SK-N-SH (cell line): ENCODE data around the gene MAP3K5. TPM values are rescaled to one million over a fixed set of nuclear protein-coding genes. Genes with fewer than 3 reads are reported as not detected.

Experiments
- CTCF ChIA-PET: fragments of 300-600, 350-600 bp; formaldehyde crosslinking; extraction: SDS; loops from one replicate; lab custom pipeline; 2021; lab: Yijun Ruan, JAX
- POLR2A ChIA-PET: fragments of 350-600 bp; sonication (Branson Sonifier 250); formaldehyde crosslinking; extraction: SDS; loops from one replicate; lab custom pipeline; 2020; ENCODE audit warnings: antibody characterized with exemption, inconsistent platforms; lab: Yijun Ruan, JAX
- DNase-seq: peaks from one replicate; pipeline ENCODE4 v3.0.0; 2012
- H2AFZ ChIP-seq: fragments of 200-600 bp; sonication (generic); 2 replicates; pipeline ENCODE4 v1.8.1; 2016; ENCODE audit warnings: antibody characterized with exemption, mild to moderate bottlenecking, low read depth
- H3F3A ChIP-seq: fragments of 200-600 bp; sonication (generic); replicated peaks from 2 replicates; pipeline ENCODE3; 2016; ENCODE audit warnings: antibody characterized with exemption, mild to moderate bottlenecking; ENCODE audit not compliant: insufficient read depth
- H3K27ac ChIP-seq, 2 experiments: fragments of 200-500 bp in 1 of 2; fragments of 200-600 bp in 1 of 2; sonication (Bioruptor generic) in 1 of 2; sonication (generic), shearing (Covaris generic) in 1 of 2; 2 replicates each; pipeline versions ENCODE4 v1.5.1 to v1.6.1; 2014 to 2016; ENCODE audit warnings: low read depth in 2 of 2, inconsistent platforms in 1 of 2, low read length in 1 of 2, mild to moderate bottlenecking in 1 of 2, mixed read lengths in 1 of 2
- H3K27me3 ChIP-seq: fragments of 200-600 bp; sonication (generic), shearing (Covaris generic); 2 replicates; pipeline ENCODE4 v1.6.1; 2016; ENCODE audit warnings: mixed run types; ENCODE audit not compliant: insufficient read depth
- H3K36me3 ChIP-seq, 2 experiments: fragments of 200-500 bp in 1 of 2; fragments of 200-600 bp in 1 of 2; sonication (Bioruptor generic) in 1 of 2; sonication (generic) in 1 of 2; replicated peaks in 1 of 2; 2 replicates each; pipeline versions ENCODE3 to v1.5.1; 2014 to 2016; ENCODE audit warnings: low read length in 1 of 2, mild to moderate bottlenecking in 1 of 2; ENCODE audit not compliant: insufficient read depth in 2 of 2, control insufficient read depth in 1 of 2
- H3K4me1 ChIP-seq, 2 experiments: fragments of 200-500 bp in 1 of 2; fragments of 200-600 bp in 1 of 2; sonication (Bioruptor generic) in 1 of 2; sonication (generic), shearing (Covaris generic) in 1 of 2; 2 replicates each; pipeline versions ENCODE4 v1.5.1 to v1.6.1; 2014 to 2016; ENCODE audit warnings: low read depth in 1 of 2, low read length in 1 of 2, mixed run types in 1 of 2; ENCODE audit not compliant: insufficient read depth in 2 of 2, control insufficient read depth in 1 of 2
- H3K4me2 ChIP-seq: fragments of 200-600 bp; sonication (generic), shearing (Covaris generic); 2 replicates; pipeline ENCODE4 v1.6.1; 2017; ENCODE audit warnings: mixed run types
- H3K4me3 ChIP-seq, 2 experiments: fragments of 200-500 bp in 1 of 2; fragments of 200-600 bp in 1 of 2; sonication (Bioruptor generic) in 1 of 2; sonication (generic), shearing (Covaris generic) in 1 of 2; 2 replicates each; pipeline versions ENCODE4 v1.5.1 to v1.8.1; 2014 to 2016; ENCODE audit warnings: low read depth in 2 of 2, inconsistent platforms in 1 of 2, low read length in 1 of 2, mild to moderate bottlenecking in 1 of 2, mixed read lengths in 1 of 2, moderate library complexity in 1 of 2
- H3K79me2 ChIP-seq: fragments of 200-600 bp; sonication (generic); 2 replicates; pipeline ENCODE4 v1.8.1; 2017; ENCODE audit warnings: mild to moderate bottlenecking; ENCODE audit not compliant: insufficient read depth
- H3K9ac ChIP-seq: fragments of 200-600 bp; sonication (generic); 2 replicates; pipeline ENCODE4 v1.6.1; 2017; ENCODE audit warnings: mixed run types
- H3K9me2 ChIP-seq: fragments of 200-600 bp; sonication (generic); 2 replicates; pipeline ENCODE4 v1.6.1; 2017; ENCODE audit warnings: mixed run types
- H3K9me3 ChIP-seq: fragments of 200-600 bp; sonication (generic); 2 replicates; pipeline ENCODE4 v1.6.1; 2017; ENCODE audit warnings: mixed run types, mild to moderate bottlenecking, moderate library complexity
- H4K20me1 ChIP-seq: fragments of 200-600 bp; sonication (generic); 2 replicates; pipeline ENCODE4 v1.6.1; 2017; ENCODE audit warnings: mild to moderate bottlenecking, mixed run types; ENCODE audit not compliant: insufficient read depth
- EP300 ChIP-seq, 2 experiments: IDR thresholded peaks; 2 replicates each; pipeline versions ENCODE4 v1.4.0 to v1.6.1; 2012; ENCODE audit warnings: borderline replicate concordance in 1 of 2, low read depth in 1 of 2, low read length in 1 of 2
- FOSL2 ChIP-seq: IDR thresholded peaks from 2 replicates; pipeline ENCODE4 v1.4.0; 2012; ENCODE audit warnings: low read depth, mild to moderate bottlenecking, moderate library complexity, borderline replicate concordance
- JUND ChIP-seq: IDR thresholded peaks from 2 replicates; pipeline ENCODE4 v1.4.0; 2012
- PBX3 ChIP-seq: IDR thresholded peaks from 2 replicates; pipeline ENCODE4; 2012
- POLR2AphosphoS5 ChIP-seq: IDR thresholded peaks from 2 replicates; pipeline ENCODE4 v1.6.1; 2012; ENCODE audit warnings: low read depth, low read length
- RAD21 ChIP-seq: IDR thresholded peaks from 2 replicates; pipeline ENCODE4 v1.6.1; 2012; ENCODE audit warnings: mild to moderate bottlenecking, low read length
- SIN3A ChIP-seq: IDR thresholded peaks from 2 replicates; pipeline ENCODE4 v1.6.1; 2012; ENCODE audit warnings: low read depth, mild to moderate bottlenecking, low read length, moderate library complexity, borderline replicate concordance
- SMC3 ChIP-seq: IDR thresholded peaks from 2 replicates; pipeline ENCODE4 v1.6.1; 2012; ENCODE audit warnings: low read depth, low read length, improper control_type of control experiment
- YY1 ChIP-seq: IDR thresholded peaks from 2 replicates; pipeline ENCODE4 v1.4.0; 2012; ENCODE audit warnings: low read depth, mild to moderate bottlenecking
- WGBS: methylation state at CpG from one replicate; pipeline ENCODE4 v1.1.6; 2017; ENCODE audit warnings: low lambda C conversion rate; 5-methylcytosine and 5-hydroxymethylcytosine counted together
- polyA plus RNA-seq, 3 experiments: library from polyadenylated mRNA; depleted of rRNA; stranded (reverse); fragments of >200 nt; gene quantifications; 2 replicates each; pipeline ENCODE4 v1.2.3, GENCODE V29; 2012
- TF ChIP-seq, protein P1 (sequence below): IDR thresholded peaks from 2 replicates; pipeline ENCODE4 v1.6.1; 2012; ENCODE audit warnings: mild to moderate bottlenecking, low read depth, low read length, moderate library complexity

Gene MAP3K5
- polyA plus RNA-seq, 1 of the 3 experiments (the other 2 are of a cell fraction), result 1.4 TPM

GRCh38 chr6:136826216-136826615, 33.9 kb upstream of the MAP3K5 start (continued):
- TF ChIP-seq, protein P1, sequence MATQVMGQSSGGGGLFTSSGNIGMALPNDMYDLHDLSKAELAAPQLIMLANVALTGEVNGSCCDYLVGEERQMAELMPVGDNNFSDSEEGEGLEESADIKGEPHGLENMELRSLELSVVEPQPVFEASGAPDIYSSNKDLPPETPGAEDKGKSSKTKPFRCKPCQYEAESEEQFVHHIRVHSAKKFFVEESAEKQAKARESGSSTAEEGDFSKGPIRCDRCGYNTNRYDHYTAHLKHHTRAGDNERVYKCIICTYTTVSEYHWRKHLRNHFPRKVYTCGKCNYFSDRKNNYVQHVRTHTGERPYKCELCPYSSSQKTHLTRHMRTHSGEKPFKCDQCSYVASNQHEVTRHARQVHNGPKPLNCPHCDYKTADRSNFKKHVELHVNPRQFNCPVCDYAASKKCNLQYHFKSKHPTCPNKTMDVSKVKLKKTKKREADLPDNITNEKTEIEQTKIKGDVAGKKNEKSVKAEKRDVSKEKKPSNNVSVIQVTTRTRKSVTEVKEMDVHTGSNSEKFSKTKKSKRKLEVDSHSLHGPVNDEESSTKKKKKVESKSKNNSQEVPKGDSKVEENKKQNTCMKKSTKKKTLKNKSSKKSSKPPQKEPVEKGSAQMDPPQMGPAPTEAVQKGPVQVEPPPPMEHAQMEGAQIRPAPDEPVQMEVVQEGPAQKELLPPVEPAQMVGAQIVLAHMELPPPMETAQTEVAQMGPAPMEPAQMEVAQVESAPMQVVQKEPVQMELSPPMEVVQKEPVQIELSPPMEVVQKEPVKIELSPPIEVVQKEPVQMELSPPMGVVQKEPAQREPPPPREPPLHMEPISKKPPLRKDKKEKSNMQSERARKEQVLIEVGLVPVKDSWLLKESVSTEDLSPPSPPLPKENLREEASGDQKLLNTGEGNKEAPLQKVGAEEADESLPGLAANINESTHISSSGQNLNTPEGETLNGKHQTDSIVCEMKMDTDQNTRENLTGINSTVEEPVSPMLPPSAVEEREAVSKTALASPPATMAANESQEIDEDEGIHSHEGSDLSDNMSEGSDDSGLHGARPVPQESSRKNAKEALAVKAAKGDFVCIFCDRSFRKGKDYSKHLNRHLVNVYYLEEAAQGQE, result no peak
- no peak for TF ChIP-seq YY1
- TF ChIP-seq, all 33 proteins: peak for 0

DNA sequence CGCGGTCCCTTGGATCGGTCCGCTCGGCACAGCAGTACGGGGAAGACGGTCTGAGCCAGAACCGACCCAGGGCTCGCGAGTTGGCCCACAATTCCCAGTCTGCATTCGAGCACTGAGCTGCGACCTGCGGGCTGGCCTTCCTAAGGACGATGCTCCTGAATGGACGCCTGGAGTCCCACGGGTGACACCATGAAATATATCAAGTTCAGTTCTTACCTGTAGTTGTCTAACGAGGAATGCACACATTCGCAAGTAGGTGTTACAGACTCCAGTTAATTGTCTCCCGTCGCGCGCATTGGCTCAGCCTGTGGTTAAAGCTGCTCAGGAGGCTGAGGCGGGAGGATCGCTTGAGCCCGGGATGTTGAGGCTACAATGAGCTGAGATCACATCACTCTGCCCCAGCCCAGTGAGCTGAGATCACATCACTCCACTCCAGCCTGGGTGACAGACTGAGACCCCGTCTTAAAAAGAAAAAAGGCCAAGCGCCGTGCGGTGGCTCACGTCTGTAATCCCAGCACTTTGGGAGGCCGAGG, 30.9 kb upstream of the MAP3K5 start:
- Histone ChIP-seq H3K9me3 (no peaks in the 10 kb centered on the region), H3K4me3 (peak overlapping the region; percentile 61 to 66), H3K27ac (peak overlapping the region; percentile 69 to 92; a peak in 2 of 4 replicates), H3K79me2 (peaks cover 5% of the 10 kb centered on the region; the same call in 1 of the 2 replicates), H3K27me3 (no peaks in the 10 kb centered on the region), H3K36me3 (peaks cover 5 to 10% of the 10 kb centered on the region in 2 experiments), H3K9ac (peak overlapping the region; percentile 88; the same call in 1 of the 2 replicates), H3F3A (no peaks in the 10 kb centered on the region), H3K4me1 (peaks cover 0 to 5% of the 10 kb centered on the region in 2 experiments; a peak in 1 of 4 replicates), H4K20me1 (no peaks in the 10 kb centered on the region), H3K4me2 (peak overlapping the region; percentile 87), H2AFZ (peak overlapping the region; percentile 91), H3K9me2 (no peaks in the 10 kb centered on the region)
- ChIA-PET POLR2A (interaction anchor here (0.8 to 2.5 kb wide), 7 partner anchors 20 to 166 kb away, joined by 3 to 15 read pairs (median 3); partner anchors contain the start of genes MAP3K5 and SLC35D3), CTCF (interaction anchor here (0.6 to 2.3 kb wide), 15 partner anchors 13 to 491 kb away, joined by 3 to 13 read pairs (median 3); partner anchors contain the start of gene MAP3K5)
- 68% methylated on average over 25 of the region's 31 CpGs for WGBS
- TF ChIP-seq JUND, result no peak
- no peak for TF ChIP-seq SMC3
- no peak for TF ChIP-seq PBX3
- no peak for TF ChIP-seq FOSL2
- no peak for TF ChIP-seq EP300 (IDR thresholded peaks at IDR 0.05; ENCODE audit: borderline replicate concordance in 1 of 2, low read depth in 1 of 2, low read length in 1 of 2)
- TF ChIP-seq, protein P1, result no peak
- TF ChIP-seq POLR2AphosphoS5, result no peak
- no peak for TF ChIP-seq RAD21
- no peak for TF ChIP-seq SIN3A
- no peak for DNase-seq
